Measurements from ENCODE around the gene PET100. TPM values are rescaled to one million over a fixed set of nuclear protein-coding genes. Genes with fewer than 3 reads are reported as not detected.

PET100 gene
- polyA plus RNA-seq, 5 donors = 79.6 to 108 (median 93.7) TPM

DNA sequence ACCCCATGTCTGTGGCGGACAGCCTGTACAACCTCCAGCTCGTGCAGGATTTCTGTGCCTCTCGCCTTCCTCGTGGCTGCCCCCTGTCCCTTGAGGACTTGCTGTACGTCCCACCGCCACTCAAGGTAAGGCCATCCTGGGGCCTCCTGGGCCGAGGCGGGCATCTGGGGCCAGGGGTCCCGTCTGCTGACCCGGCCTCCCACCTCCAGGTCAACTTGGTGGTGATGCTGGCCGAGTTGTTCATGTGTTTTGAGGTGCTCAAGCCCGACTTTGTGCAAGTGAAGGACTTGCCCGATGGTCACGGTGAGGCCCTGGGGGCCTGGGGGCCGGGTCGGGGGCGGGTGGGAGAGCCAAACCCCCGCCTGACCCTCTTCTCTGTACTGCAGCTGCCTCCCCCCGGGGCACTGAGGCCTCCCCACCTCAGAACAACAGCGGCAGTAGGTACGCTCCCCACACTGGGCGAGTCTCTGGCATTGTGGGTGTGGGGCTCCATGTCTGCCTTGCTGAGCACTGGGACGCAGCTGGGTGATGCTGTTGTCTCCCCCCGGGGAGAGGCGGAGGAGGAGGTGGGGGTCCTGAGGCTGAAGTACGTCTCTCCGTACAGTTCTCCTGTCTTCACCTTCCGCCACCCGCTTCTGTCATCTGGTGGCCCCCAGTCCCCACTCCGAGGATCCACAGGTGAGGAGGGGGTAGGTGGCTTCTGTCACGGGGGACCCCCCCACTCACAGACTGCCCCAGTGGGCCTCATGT lies 18.9 kb upstream of the PET100 start:
- DNase-seq = no peak

DNA sequence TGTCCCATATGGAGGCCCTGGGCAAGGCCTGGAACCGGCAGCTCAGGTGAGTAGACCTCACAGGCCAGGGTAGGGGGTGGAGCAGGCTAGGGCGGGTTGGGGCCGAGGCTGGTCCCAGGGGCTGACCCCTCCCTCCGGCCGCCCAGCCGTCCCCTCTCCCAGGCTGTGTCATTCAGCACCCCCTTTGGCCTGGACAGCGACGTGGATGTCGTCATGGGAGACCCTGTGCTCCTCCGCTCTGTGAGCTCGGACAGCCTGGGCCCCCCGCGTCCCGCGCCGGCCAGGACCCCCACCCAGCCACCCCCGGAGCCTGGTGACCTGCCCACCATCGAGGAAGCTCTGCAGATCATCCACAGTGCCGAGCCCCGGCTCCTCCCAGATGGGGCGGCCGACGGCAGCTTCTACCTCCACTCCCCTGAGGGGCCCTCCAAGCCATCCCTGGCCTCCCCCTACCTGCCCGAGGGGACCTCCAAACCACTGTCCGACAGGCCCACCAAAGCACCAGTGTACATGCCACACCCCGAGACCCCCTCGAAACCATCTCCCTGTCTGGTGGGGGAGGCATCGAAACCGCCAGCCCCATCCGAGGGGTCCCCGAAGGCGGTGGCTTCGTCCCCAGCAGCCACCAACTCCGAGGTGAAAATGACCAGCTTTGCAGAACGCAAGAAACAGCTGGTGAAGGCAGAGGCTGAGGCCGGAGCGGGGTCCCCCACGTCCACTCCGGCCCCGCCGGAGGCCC lies 17.9 kb upstream of the PET100 start:
- DNase-seq = no peak

GRCh38 chr19:7612282-7613274 lies 17.0 kb upstream of the PET100 start:
- no peak for DNase-seq

DNA sequence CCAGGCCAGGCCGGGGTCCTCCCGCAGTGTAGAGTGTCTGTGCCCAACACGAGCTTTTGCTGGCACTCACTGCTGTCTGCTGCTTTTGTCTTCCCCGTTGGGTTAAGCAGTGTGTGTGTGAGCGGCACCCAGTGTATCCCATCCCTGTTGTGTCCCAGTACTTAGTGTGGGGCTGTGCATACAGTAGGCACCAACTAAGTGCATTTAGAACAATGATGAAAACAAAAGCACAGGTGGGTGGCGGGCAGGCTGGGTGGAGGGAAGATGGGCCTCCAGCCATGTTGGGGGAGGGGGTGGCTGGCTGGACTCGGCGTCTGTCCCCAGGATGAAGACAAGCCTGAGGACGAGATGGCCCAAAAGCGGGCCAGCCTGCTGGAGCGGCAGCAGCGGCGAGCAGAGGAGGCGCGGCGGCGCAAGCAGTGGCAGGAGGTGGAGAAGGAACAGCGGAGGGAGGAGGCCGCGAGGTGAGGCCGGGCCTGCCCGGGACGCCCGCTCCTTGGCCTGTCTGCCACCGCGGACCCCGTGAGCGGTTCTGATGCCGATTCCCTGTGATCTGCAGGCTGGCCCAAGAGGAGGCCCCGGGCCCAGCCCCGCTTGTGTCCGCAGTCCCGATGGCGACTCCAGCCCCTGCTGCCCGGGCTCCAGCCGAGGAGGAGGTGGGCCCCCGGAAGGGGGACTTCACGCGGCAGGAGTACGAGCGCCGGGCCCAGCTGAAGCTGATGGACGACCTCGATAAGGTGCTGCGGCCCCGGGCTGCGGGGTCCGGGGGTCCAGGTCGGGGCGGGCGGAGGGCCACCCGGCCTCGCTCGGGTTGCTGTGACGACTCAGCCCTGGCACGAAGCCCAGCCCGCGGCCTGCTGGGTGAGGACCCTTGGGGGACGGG lies 14.5 kb upstream of the PET100 start:
- DNase-seq = no peak

GRCh38 chr19:7617172-7617571 lies 12.4 kb upstream of the PET100 start:
- DNase-seq = no peak

GRCh38 chr19:7617735-7618134 lies 11.9 kb upstream of the PET100 start:
- no peak for DNase-seq

DNA sequence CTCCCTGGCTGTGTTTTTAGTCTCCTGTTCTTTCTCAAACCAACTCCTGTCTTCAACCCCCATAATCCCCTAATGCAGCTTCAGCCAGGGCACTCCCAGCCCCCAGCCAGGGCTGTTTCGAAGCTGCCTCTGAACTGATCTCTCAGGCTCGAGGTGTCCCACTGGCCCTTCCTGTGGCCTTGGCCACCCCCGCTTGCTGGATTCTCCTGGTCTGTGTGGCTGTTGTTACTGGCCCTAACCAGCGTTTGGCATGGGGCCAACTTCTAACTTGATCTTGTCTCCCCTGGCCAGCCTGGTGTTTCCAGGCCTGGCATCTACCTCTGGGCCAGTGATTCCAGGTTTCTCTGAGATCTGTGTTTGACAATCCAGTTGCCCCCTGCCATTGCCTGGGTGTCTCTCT lies 11.2 kb upstream of the PET100 start:
- no peak for DNase-seq

DNA sequence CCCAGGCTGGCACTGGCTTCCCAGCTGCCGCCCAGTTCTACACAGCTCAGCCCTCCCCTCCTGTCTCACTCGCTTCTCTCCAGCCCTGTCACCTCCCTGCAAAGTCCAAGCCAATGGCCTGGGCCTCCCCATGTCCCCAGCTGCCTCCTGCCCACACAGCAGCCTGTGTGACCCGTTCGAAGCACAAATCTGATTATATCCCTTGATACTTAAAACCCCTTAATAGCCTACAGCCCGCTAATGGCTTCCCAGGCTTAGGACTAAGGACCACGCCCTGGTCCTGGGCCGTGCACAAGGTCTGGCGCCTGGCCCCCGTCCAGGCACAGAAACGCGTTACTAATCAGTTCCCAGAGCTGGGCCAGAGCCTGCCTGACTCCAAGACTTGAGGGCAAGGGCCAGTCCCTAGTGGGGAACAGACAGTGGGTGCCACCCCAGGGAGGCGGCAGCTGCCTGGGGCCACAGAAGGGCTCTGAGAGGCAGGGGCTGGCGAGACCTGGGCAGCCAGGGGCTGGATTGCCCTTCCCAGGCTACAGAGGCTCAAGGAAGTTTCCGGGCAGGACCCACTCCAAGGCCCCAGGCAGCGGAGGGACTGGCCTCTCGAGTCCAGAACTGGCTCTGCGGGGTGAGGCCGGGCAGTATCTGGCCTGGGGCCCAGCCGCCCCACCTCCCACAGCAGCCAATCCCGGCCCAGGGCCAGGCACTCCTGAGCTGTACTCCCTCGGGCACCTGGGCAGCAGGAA lies 10.7 kb upstream of the PET100 start:
- peak in 1 of 2 donors; percentile 62 for DNase-seq

DNA sequence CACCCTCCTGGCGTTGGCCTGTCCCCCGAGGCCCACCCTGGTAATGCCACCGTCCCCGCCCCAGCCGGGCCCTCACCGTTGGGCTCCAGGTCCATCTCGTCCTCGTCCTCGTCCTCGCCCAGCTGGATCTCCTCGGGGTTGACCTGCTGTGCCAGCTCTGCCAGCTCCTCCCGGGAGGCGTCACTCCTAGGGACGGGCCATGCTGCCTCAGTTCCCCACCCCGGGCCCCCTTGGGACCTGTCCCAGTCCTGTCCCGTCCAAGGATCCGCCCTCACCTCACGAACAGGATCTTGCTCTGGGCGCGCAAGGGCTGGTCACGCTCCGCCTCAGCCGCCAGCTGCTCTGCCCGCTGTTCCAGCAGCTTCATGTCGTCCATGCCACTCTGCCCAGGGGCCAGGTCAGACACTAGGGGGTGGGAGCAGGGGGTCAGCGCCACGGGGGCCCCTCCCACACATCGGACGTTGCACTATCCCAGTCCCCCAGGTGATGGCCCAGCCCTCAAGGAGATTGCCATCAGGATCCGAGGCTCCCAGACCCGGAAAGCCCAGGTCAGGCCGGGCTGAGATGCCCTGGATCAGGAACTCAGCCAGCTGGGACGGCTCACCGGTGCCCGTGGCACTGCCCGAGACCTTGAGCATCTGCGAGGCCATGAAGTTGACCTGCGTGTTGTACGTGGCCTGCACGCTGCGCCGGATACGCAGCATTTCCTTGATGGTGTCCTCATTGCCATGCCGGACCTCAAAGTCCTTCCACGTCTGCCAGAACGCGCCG lies 9.7 kb upstream of the PET100 start:
- no peak for DNase-seq

DNA sequence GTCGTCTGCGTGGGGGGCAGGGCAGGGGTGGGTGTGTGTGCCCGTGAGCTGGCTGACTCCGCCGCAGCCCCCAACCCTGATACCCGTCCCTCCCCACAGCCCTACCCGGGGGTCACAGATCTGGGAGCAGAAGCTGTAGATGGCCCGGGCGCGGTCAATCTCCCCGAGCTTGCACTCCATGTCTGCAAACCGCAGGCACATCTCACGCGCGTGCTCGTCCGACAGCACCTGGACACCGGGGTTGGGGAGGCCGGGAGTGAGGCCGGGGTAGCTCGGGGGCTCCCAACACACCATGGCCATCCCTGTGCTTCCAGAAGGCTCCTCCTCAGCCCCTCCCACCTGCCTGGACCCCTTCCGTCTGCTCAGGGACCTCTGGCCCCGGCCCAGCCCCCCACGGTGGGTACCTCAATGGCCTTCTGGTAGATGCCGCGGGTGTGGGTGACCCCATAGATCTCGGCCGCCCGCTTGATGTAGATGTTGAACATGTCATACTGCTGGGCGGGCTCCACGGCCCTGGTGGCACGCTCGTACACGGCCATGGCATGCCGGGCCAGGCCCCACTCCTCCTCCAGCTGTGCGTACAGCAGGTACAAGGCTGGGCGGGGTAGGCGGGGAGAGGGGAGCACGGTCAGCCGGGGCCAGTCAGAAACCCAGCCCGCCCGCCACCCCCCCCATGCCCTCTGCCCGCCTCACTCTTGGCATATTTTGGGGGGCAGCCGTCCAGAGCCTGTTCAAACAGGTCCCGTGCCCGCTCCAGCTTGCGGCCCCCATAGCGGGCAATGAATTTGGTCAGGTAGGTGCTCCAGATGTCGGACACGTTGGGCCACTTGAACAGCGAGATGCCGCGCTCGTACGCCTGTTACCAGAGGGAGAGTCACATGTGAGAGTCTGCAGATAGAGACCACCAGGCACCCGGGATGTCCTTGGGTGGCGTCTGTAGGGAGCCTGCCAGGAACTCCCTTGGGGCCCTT lies 8.9 kb upstream of the PET100 start:
- no peak for DNase-seq

- no peak for DNase-seq
These were observed 6.5 kb upstream of the PET100 start for GRCh38 chr19:7622933-7623685.

- no peak for DNase-seq
These were observed 5.6 kb upstream of the PET100 start for GRCh38 chr19:7623725-7624603.

- DNase-seq = no peak
These were observed 4.8 kb upstream of the PET100 start for GRCh38 chr19:7624810-7625209.

DNA sequence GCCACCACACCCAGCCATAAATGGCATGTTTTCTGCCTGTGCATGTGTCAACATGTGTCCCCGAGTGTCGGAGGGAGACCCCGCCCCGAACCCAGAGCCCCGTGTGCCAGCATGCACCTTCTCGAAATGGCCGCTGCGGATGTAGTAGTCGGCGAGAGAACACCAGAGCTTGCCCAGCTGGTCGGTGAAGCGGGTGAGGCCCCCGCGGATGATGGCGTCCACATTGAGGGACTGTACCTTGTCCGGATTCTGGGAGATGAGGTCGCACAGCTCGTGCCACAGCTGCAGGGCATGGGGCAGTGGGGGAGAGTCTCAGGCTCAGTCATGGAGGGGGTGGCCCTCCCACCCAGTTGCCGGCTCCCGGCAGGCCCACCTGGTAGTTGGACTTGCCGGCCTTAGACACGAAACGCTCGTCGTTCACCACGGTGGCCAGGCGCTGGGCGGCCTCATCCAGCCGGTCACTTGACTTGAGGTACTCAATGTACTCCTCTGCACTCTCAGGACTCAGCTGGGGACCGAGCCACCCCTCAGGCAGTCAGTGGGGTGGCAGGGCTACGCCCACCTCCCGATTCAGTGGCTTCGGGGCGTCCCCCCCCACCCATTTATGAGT lies 3.7 kb upstream of the PET100 start:
- no peak for DNase-seq

- DNase-seq = no peak
These were observed 2.4 kb upstream of the PET100 start for GRCh38 chr19:7627166-7627565.
